Fibroblast of pulmonary artery (primary cell): ENCODE data around the gene NOXRED1.
A peak's percentile ranks its signal among the peaks of the same experiment; 100 is the strongest.

Source experiments
- DNase-seq: peaks from one replicate; pipeline ENCODE4 v3.0.0-alpha.2; 2010; ENCODE audit warnings: low read depth
- H3K4me3 ChIP-seq: replicated peaks from 2 replicates; pipeline ENCODE4 v1.5.1; 2011; ENCODE audit warnings: low read depth, mild to moderate bottlenecking, control low read depth, low read length, moderate library complexity
- TF ChIP-seq, protein P1 (sequence below): IDR thresholded peaks from 2 replicates; pipeline ENCODE4 v1.5.1; 2011; ENCODE audit warnings: mild to moderate bottlenecking, control low read depth, low read length, inconsistent platforms; ENCODE audit errors: missing control alignments

The NOXRED1 gene

DNA sequence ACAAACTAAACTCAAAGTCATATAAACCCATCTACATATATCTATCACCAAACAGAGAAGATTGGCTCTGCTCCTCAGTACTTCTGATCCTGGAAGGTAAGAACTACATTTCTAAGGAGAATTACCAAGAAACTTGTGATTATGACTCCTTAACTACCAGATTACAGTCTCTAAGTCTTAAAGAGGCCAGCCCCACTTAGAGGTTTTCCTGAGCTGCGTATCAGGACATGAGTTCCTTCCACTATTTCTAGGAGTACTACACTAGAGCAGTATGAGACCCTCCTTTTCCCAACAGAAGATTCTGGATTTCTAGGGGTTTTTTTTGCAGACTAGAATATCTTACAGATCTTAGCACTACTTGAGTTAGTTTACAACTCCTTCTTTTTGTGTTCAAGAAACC, at the start of gene NOXRED1:
Gene NOXRED1, minus strand, starts transcription at position 101 of the 400 bp plus-strand sequence. CDS start 634 bp downstream, outside the sequence.
- no peak within 1 kb of the TSS for H3K4me3 ChIP-seq
- TF ChIP-seq, protein P1, sequence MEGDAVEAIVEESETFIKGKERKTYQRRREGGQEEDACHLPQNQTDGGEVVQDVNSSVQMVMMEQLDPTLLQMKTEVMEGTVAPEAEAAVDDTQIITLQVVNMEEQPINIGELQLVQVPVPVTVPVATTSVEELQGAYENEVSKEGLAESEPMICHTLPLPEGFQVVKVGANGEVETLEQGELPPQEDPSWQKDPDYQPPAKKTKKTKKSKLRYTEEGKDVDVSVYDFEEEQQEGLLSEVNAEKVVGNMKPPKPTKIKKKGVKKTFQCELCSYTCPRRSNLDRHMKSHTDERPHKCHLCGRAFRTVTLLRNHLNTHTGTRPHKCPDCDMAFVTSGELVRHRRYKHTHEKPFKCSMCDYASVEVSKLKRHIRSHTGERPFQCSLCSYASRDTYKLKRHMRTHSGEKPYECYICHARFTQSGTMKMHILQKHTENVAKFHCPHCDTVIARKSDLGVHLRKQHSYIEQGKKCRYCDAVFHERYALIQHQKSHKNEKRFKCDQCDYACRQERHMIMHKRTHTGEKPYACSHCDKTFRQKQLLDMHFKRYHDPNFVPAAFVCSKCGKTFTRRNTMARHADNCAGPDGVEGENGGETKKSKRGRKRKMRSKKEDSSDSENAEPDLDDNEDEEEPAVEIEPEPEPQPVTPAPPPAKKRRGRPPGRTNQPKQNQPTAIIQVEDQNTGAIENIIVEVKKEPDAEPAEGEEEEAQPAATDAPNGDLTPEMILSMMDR: no peak
- no peak for DNase-seq

DNA sequence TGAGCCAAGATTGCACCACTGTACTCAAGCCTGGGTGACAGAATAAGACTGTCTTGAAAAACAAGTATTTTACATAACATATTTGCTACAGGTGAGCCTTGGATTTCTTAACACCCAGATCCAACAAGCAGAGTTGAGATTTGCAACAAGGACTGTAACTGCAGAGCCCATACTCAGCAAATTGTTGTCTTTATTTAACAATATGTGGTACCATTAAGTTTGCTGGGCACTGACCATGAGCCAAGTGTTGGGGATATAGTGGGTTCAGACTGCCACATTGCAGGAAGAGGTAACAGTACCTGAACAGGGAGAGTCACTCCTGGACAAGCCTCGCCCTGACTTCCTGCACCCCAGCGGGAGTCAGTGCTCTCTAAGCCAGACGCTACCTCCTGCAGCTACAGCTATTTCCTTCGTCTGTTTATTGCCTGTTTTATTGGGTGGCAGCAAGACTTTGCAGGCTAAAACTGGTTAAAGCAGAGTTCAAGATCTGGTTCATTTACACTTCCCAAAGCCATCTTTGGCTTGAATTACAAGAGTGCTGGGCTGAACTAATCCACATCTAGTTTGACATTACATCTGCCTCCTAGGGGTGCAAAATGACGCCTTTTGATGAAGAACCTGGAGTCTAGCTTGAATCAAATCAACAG, 47.0 kb upstream of the NOXRED1 start:
- TF ChIP-seq, protein P1: no peak
- no peak for DNase-seq
- H3K4me3 ChIP-seq: no peak overlapping the region

DNA sequence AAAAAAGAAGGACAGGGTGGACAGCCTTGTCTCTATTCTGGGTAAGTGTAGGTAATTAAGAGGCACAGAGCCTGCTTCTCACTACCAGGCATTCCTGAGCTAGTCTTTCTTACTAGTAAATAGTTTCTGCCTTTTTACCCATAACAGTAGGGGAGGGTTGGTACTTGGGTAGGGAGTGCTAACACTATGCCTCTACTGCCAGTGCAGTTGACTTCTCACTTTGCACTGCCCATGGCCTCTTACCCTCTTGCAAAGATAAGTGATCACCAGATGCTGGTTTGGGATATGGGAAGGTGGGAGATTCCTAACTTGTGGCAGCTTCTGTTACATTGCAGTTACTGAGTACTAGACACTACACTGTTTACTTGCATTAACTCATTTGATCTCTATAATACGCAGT, 46.2 kb upstream of the NOXRED1 start:
- DNase-seq: no peak
- no peak overlapping the region for H3K4me3 ChIP-seq
- TF ChIP-seq, protein P1: no peak

DNA sequence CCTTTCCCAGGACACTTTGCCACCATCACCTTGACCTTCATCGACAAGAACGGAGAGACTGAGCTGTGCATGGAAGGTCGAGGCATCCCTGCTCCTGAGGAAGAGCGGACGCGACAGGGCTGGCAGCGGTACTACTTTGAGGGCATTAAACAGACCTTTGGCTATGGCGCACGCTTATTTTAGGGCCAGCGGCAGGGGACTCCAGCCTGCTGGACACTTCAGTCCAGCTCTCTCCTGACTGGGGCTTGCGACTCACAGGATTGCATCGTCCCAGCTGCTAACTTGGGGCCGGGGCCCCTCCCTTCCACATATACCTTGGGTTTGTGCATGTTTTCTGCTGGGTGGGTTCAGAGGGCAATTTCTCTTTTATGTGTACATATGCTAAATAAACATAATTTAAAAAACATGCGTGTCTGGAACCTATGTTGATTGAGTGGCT, 45.8 kb upstream of the NOXRED1 start:
- TF ChIP-seq, protein P1: no peak
- no peak for DNase-seq
- H3K4me3 ChIP-seq: no peak overlapping the region

GRCh38 chr14:77467801-77468200, 44.5 kb upstream of the NOXRED1 start:
- DNase-seq: no peak

GRCh38 chr14:77459072-77459723, 35.9 kb upstream of the NOXRED1 start:
- TF ChIP-seq, protein P1: peak; percentile 81
- H3K4me3 ChIP-seq: peak overlapping the region; percentile 96

More at GRCh38 chr14:77467801-77468200, 44.5 kb upstream of the NOXRED1 start:
- TF ChIP-seq, protein P1: no peak
- no peak overlapping the region for H3K4me3 ChIP-seq

More at GRCh38 chr14:77459072-77459723, 35.9 kb upstream of the NOXRED1 start:
- peak; percentile 85 for DNase-seq
